Spleen (tissue), 11 donors: Measurements from ENCODE around the gene BBS9. TPM values are rescaled to one million over a fixed set of nuclear protein-coding genes. Genes with fewer than 3 reads are reported as not detected.

Experiments used
- DNase-seq: peaks from one replicate; pipeline ENCODE4 v3.0.0-alpha.2; 2020
- H3K27ac ChIP-seq, 8 donors: fragments of 200-600 bp; sonication (generic) in 7 of 8; 1 replicate in 4 of 8; 2 replicates in 4 of 8; pipeline versions ENCODE4 v1.5.0 to v1.8.0; 2016 to 2021; ENCODE audit warnings: inconsistent platforms in 4 of 8, mild to moderate bottlenecking in 4 of 8, moderate library complexity in 1 of 8
- H3K27me3 ChIP-seq, 7 donors: fragments of 200-600 bp; sonication (generic) in 6 of 7; replicated peaks in 1 of 7; 1 replicate in 4 of 7; 2 replicates in 3 of 7; pipeline versions ENCODE4 v1.5.0 to v1.8.0; 2016 to 2021; ENCODE audit warnings: inconsistent platforms in 3 of 7, mild to moderate bottlenecking in 1 of 7
- H3K36me3 ChIP-seq, 6 donors: fragments of 200-600 bp; sonication (generic) in 5 of 6; 1 replicate in 4 of 6; 2 replicates in 2 of 6; pipeline versions ENCODE4 v1.5.0 to v1.8.0; 2016 to 2021; ENCODE audit warnings: inconsistent platforms in 2 of 6
- H3K4me1 ChIP-seq, 6 donors: fragments of 200-600 bp; sonication (generic) in 5 of 6; 1 replicate in 3 of 6; 2 replicates in 3 of 6; pipeline versions ENCODE4 v1.5.0 to v1.8.0; 2016 to 2021; ENCODE audit warnings: inconsistent platforms in 3 of 6
- H3K4me3 ChIP-seq, 8 donors: fragments of 200-600 bp; sonication (generic) in 7 of 8; 1 replicate in 4 of 8; 2 replicates in 4 of 8; pipeline versions ENCODE4 v1.5.0 to v1.8.0; 2016 to 2021; ENCODE audit warnings: inconsistent platforms in 4 of 8, mild to moderate bottlenecking in 4 of 8, moderate library complexity in 2 of 8
- H3K9me3 ChIP-seq, 8 donors: fragments of 200-600 bp; sonication (generic) in 7 of 8; 1 replicate in 4 of 8; 2 replicates in 4 of 8; pipeline versions ENCODE4 v1.5.0 to v1.8.0; 2016 to 2021; ENCODE audit warnings: inconsistent platforms in 4 of 8
- POLR2A ChIP-seq, 3 donors: fragments of 450-650 bp; IDR thresholded peaks; one replicate each; pipeline ENCODE4 v1.5.1; 2017; ENCODE audit warnings: antibody characterized with exemption in 3 of 3, mild to moderate bottlenecking in 1 of 3
- POLR2AphosphoS5 ChIP-seq, 3 donors: sonication (generic); formaldehyde crosslinking; IDR thresholded peaks; one replicate each; pipeline ENCODE4 v1.5.1; 2017; ENCODE audit warnings: antibody characterized with exemption in 3 of 3
- WGBS, 5 donors: extraction: QIAGEN DNeasy Blood & Tissue Kit in 3 of 5; methylation state at CpG; one replicate each; pipeline versions ENCODE4 v1.1.5 to v1.1.7; 2013 to 2018; 5-methylcytosine and 5-hydroxymethylcytosine counted together
- intact Hi-C: fragments of 100-400 bp; cut with DNase I; formaldehyde crosslinking; loops from one replicate; pipeline ENCODE4 v1.15.0; 2023; ENCODE audit warnings: low total_unique reads
- polyA plus RNA-seq, 3 donors: library from polyadenylated mRNA; stranded (reverse); fragments of 200-250 nt; gene quantifications; one replicate each; pipeline ENCODE4 v1.2.1, GENCODE V29; 2013
- total RNA-seq, 7 donors: library from RNA; depleted of rRNA in 3 of 7; stranded (reverse); fragments of >200 nt in 3 of 7; fragmentation: NEBNext Ultra II Directional in 4 of 7; extraction: Animal tissue kit (Norgen Biotek cat#: 25700) in 4 of 7; gene quantifications; one replicate each; pipeline versions ENCODE4 v1.1.0 to v1.2.1, GENCODE V29; 2016 to 2021
- TF ChIP-seq, protein P1 (sequence below), 11 experiments: fragments of 200-600 bp in 7 of 11; fragments of 450-650 bp in 4 of 11; sonication (generic) in 4 of 11; IDR thresholded peaks in 8 of 11; conservative IDR thresholded peaks in 3 of 11; 1 replicate in 7 of 11; 2 replicates in 4 of 11; pipeline versions ENCODE4 v1.4.0 to v1.8.0; 2016 to 2021; ENCODE audit warnings: antibody characterized with exemption in 11 of 11, inconsistent platforms in 4 of 11, mild to moderate bottlenecking in 1 of 11
- donor health status: healthy with polysubstance abuse.
- donor health status: DM: no; HTN: no; CAD: no; lungs with moderate emphysema.
- donor health status: DM: no; HTN: no; CAD: no.
- donor health status: Bipolar disorder and iron deficiency.
- donor health status: healthy.
- donor health status: DM: no; HTN: no; CAD: no.
- donor health status: DM: yes; HTN: yes; CAD: no.

The BBS9 gene
- total and polyA plus RNA-seq, 10 donors: 2.3 to 44.1 (median 25.3) TPM

DNA sequence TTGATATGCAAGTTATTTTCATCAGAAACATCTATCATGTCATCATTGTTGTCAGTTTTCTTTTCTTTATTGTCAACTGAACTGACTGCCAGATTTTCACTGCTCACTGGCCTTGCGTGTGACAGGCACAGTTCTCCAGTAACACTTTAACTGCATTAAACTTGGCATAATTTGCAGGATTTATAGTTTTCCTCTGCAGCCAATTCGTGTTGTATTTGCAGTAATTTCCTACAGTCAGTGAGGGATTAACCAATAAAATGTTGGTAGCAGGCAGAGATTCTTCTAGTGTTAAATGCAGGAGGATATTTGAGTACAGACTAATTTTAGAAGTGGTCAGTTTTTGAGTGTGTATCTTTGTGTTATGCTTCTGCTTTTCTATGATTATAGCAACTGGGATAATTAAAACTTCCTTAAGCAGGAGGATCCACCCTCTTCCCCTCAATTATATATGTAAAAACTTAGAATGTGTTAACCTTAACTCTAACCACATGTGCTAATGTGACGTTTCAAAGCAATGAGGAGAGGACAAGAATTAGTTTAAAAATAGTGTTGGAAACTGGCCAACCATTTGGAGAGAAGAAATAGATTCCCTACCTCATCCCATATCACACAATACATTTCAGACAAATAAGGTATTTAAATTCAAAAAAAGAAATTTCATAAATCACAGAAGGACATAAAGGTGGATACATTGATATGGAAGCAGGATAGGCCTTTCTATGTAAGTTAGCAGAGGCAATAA, 410.5 kb downstream of the BBS9 start:
- no peak for DNase-seq
- TF ChIP-seq, protein P1, sequence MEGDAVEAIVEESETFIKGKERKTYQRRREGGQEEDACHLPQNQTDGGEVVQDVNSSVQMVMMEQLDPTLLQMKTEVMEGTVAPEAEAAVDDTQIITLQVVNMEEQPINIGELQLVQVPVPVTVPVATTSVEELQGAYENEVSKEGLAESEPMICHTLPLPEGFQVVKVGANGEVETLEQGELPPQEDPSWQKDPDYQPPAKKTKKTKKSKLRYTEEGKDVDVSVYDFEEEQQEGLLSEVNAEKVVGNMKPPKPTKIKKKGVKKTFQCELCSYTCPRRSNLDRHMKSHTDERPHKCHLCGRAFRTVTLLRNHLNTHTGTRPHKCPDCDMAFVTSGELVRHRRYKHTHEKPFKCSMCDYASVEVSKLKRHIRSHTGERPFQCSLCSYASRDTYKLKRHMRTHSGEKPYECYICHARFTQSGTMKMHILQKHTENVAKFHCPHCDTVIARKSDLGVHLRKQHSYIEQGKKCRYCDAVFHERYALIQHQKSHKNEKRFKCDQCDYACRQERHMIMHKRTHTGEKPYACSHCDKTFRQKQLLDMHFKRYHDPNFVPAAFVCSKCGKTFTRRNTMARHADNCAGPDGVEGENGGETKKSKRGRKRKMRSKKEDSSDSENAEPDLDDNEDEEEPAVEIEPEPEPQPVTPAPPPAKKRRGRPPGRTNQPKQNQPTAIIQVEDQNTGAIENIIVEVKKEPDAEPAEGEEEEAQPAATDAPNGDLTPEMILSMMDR (IDR thresholded peaks at IDR 0.05 in 8 of 11, conservative IDR thresholded peaks at IDR 0.05 in 3 of 11): no peak
- H3K36me3 ChIP-seq: peaks cover 0 to 52% (median 0%) of the 10 kb centered on the region in 6 donors
- H3K27ac ChIP-seq: no peak overlapping the region
- H3K4me1 ChIP-seq: no peaks in the 10 kb centered on the region
- H3K4me3 ChIP-seq: no peak overlapping the region
- peaks cover 0 to 44% (median 22%) of the 10 kb centered on the region in 8 donors for H3K9me3 ChIP-seq
- 67 to 81% (median 70%) methylated on average over 3 of the region's 3 CpGs for WGBS, 5 donors
- intact Hi-C loops: no loop called here
- no peaks in the 10 kb centered on the region for H3K27me3 ChIP-seq

DNA sequence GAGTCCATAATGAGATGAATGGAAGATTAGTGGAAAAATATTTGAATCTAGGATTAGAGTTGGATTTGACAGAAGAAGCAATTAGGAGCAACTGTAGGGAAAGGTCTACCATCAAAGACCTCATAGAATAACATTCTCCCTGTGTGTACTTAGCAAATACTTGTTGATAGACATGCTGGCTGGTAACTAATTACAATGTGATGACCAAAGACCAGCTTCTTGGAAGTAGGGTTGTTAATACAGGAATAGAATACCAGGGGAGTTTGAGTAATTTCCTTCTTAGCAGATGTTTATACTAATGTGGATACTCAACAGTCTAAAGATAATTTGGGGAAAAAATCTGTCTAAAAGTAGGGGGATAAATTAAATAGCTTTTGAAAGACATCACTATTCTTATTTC, 418.5 kb downstream of the BBS9 start:
- Histone ChIP-seq H3K9me3 (no peaks in the 10 kb centered on the region), H3K4me1 (no peaks in the 10 kb centered on the region), H3K27me3 (no peaks in the 10 kb centered on the region), H3K4me3 (no peak overlapping the region), H3K36me3 (no peaks in the 10 kb centered on the region), H3K27ac (no peak overlapping the region)
- no peak for DNase-seq
- intact Hi-C loops: no loop called here
- TF ChIP-seq, protein P1 (IDR thresholded peaks at IDR 0.05 in 8 of 11, conservative IDR thresholded peaks at IDR 0.05 in 3 of 11): no peak
- no peak for TF ChIP-seq POLR2A (IDR thresholded peaks at IDR 0.05)
- no peak for TF ChIP-seq POLR2AphosphoS5 (IDR thresholded peaks at IDR 0.05)

DNA sequence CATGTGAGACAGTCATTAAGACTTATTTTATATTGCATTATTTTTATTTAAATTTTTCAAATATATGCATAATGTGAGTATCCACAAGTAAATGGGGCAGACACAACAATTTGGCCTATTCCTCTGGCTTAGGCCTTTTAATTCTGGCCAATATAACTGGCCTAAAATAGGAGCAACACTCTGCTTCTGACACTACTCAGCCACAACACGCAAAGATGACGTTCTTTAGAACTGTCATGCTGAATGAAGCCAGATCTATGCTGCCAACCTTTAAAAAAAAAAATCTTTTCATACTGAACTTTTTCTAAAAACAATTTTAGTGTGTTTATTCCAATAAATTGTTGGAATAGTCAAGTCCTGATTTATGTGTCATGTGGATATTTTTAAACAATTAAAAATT, 421.0 kb downstream of the BBS9 start:
- no peak for DNase-seq
- Histone ChIP-seq H3K4me1 (no peaks in the 10 kb centered on the region), H3K27ac (no peak overlapping the region), H3K36me3 (no peaks in the 10 kb centered on the region), H3K27me3 (no peaks in the 10 kb centered on the region), H3K4me3 (no peak overlapping the region), H3K9me3 (no peaks in the 10 kb centered on the region)
- no peak for TF ChIP-seq POLR2A (IDR thresholded peaks at IDR 0.05)
- TF ChIP-seq POLR2AphosphoS5 (IDR thresholded peaks at IDR 0.05): no peak
- TF ChIP-seq, protein P1 (IDR thresholded peaks at IDR 0.05 in 8 of 11, conservative IDR thresholded peaks at IDR 0.05 in 3 of 11): no peak
- intact Hi-C loops: no loop called here
- WGBS, 5 donors: 89 to 97% (median 93%) methylated on average over 2 of the region's 2 CpGs

DNA sequence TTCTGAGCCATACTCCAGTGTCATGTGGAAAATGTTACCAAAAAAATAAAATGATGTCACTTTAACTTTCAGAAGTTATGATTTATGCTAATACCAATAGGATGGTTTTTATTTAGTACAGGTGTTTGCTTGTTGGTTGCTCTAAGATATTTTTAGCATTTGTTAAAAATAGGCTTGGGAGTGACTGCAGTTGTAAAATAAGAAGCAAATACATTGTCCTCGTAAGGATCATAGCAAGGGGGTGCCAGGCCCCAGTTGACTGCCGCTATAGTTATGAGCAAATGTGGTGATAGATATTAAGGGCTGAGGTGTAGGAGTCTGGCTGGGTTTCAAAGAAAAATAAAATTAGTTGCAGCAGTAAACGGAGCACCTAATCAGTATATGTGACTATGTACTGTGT, 421.6 kb downstream of the BBS9 start:
- Histone ChIP-seq H3K36me3 (no peaks in the 10 kb centered on the region), H3K4me3 (no peak overlapping the region), H3K4me1 (no peaks in the 10 kb centered on the region), H3K27me3 (no peaks in the 10 kb centered on the region), H3K27ac (no peak overlapping the region), H3K9me3 (no peaks in the 10 kb centered on the region)
- DNase-seq: no peak
- intact Hi-C loops: no loop called here
- no peak for TF ChIP-seq POLR2AphosphoS5 (IDR thresholded peaks at IDR 0.05)
- no peak for TF ChIP-seq POLR2A (IDR thresholded peaks at IDR 0.05)
- TF ChIP-seq, protein P1 (IDR thresholded peaks at IDR 0.05 in 8 of 11, conservative IDR thresholded peaks at IDR 0.05 in 3 of 11): no peak
- WGBS, 5 donors: 74 to 93% (median 77%) methylated on average over 3 of the region's 3 CpGs
